Ishikawa (cell line): ENCODE results near the gene LCK.

Experiments
- CEBPB ChIP-seq: IDR thresholded peaks from 2 replicates; pipeline ENCODE4 v1.6.1; 2012
- CREB1 ChIP-seq: IDR thresholded peaks from 2 replicates; pipeline ENCODE4 v1.6.1; 2012; ENCODE audit warnings: low read depth
- EGR1 ChIP-seq: IDR thresholded peaks from 2 replicates; pipeline ENCODE4 v1.6.1; 2012
- EP300 ChIP-seq: IDR thresholded peaks from 2 replicates; pipeline ENCODE4 v1.6.1; 2012; ENCODE audit warnings: borderline replicate concordance
- FOXM1 ChIP-seq: IDR thresholded peaks from 2 replicates; pipeline ENCODE4 v1.6.1; 2012; ENCODE audit warnings: low read depth, borderline replicate concordance
- MAX ChIP-seq: IDR thresholded peaks from 2 replicates; pipeline ENCODE4 v1.6.1; 2012
- NFIC ChIP-seq: IDR thresholded peaks from 2 replicates; pipeline ENCODE4 v1.6.1; 2012
- RAD21 ChIP-seq: IDR thresholded peaks from 2 replicates; pipeline ENCODE4 v1.6.1; 2012; ENCODE audit warnings: low read depth
- REST ChIP-seq: IDR thresholded peaks from 2 replicates; pipeline ENCODE4 v1.6.1; 2012; ENCODE audit warnings: low read depth, mild to moderate bottlenecking
- TAF1 ChIP-seq: IDR thresholded peaks from 2 replicates; pipeline ENCODE4 v1.6.1; 2012; ENCODE audit warnings: low read depth, mild to moderate bottlenecking
- TCF12 ChIP-seq: IDR thresholded peaks from 2 replicates; pipeline ENCODE4 v1.6.1; 2012; ENCODE audit warnings: low read depth
- TEAD4 ChIP-seq: IDR thresholded peaks from 2 replicates; pipeline ENCODE4 v1.6.1; 2012
- USF1 ChIP-seq: IDR thresholded peaks from 2 replicates; pipeline ENCODE4 v1.6.1; 2012
- YY1 ChIP-seq: IDR thresholded peaks from 2 replicates; pipeline ENCODE4 v1.6.1; 2012; ENCODE audit warnings: low read depth
- ZBTB7A ChIP-seq: IDR thresholded peaks from 2 replicates; pipeline ENCODE4 v1.6.1; 2012; ENCODE audit warnings: low read depth

LCK gene

GRCh38 chr1:32240140-32240951 lies 10.7 kb upstream of the LCK start:
- TF ChIP-seq TCF12 (no peak), CEBPB (no peak), EP300 (0 out of 2 replicates have a peak, but pooled peaks have one; percentile 29), RAD21 (no peak), REST (no peak), USF1 (0 out of 2 replicates have a peak, but pooled peaks have one; percentile 2), NFIC (no peak), FOXM1 (no peak), MAX (peak; percentile 72), EGR1 (no peak), CREB1 (no peak), ZBTB7A (peak; percentile 40), YY1 (no peak), TEAD4 (no peak), TAF1 (peak; percentile 58)

GRCh38 chr1:32241001-32241763 lies 9.9 kb upstream of the LCK start:
- TF ChIP-seq REST (no peak), NFIC (no peak), FOXM1 (no peak), ZBTB7A (peak; percentile 16; the same call in 1 of the 2 replicates), EGR1 (no peak), RAD21 (no peak), CEBPB (no peak), MAX (peak; percentile 90), YY1 (no peak), CREB1 (no peak), EP300 (no peak; the same call in 1 of the 2 replicates), TEAD4 (no peak), USF1 (no peak), TAF1 (no peak), TCF12 (no peak)

- TF ChIP-seq FOXM1: no peak
- no peak for TF ChIP-seq ZBTB7A
- TF ChIP-seq TAF1: no peak
- TF ChIP-seq CREB1: no peak
- no peak for TF ChIP-seq TEAD4
- no peak for TF ChIP-seq EGR1
- no peak for TF ChIP-seq EP300
- no peak for TF ChIP-seq RAD21
- no peak for TF ChIP-seq YY1
- TF ChIP-seq NFIC: no peak
- no peak for TF ChIP-seq CEBPB
- TF ChIP-seq MAX: no peak
- TF ChIP-seq USF1: no peak
- TF ChIP-seq TCF12: no peak
- no peak for TF ChIP-seq REST
These were observed 8.7 kb upstream of the LCK start for GRCh38 chr1:32242341-32242851.
